SJCRH30 (cell line): ENCODE measurements around the gene RIPOR1. TPM values are rescaled to one million over a fixed set of nuclear protein-coding genes. Genes with fewer than 3 reads are reported as not detected.

Experiments
- DNase-seq, 2 experiments: peaks; one replicate each; pipeline ENCODE4 v3.0.0-alpha.2; 2015 to 2020
- H3K27ac ChIP-seq: fragments of 250-450 bp; sonication (Bioruptor Pico); 2 replicates; pipeline ENCODE4 v1.5.1; 2020; ENCODE audit warnings: mild to moderate bottlenecking, moderate library complexity
- H3K27me3 ChIP-seq: fragments of 250-450 bp; sonication (Bioruptor Pico); 2 replicates; pipeline ENCODE4 v1.5.1; 2020; ENCODE audit warnings: mild to moderate bottlenecking, moderate library complexity
- H3K36me3 ChIP-seq: fragments of 250-450 bp; sonication (Bioruptor Pico); 2 replicates; pipeline ENCODE4 v1.5.1; 2020; ENCODE audit warnings: mild to moderate bottlenecking, moderate library complexity
- H3K4me1 ChIP-seq: fragments of 250-450 bp; sonication (Bioruptor Pico); 2 replicates; pipeline ENCODE4 v1.5.1; 2020; ENCODE audit warnings: mild to moderate bottlenecking, moderate library complexity
- H3K4me3 ChIP-seq: fragments of 250-450 bp; sonication (Bioruptor Pico); 2 replicates; pipeline ENCODE4 v1.5.1; 2020; ENCODE audit warnings: mild to moderate bottlenecking, moderate library complexity
- H3K9me3 ChIP-seq: fragments of 250-450 bp; sonication (Bioruptor Pico); replicated peaks from 2 replicates; pipeline ENCODE4 v1.5.1; 2020; ENCODE audit warnings: mild to moderate bottlenecking, moderate library complexity
- total RNA-seq: library from RNA; depleted of rRNA; stranded (reverse); fragments of >200 nt; shearing (Covaris generic); gene quantifications from 2 replicates; pipeline ENCODE4 v1.2.3, GENCODE V29; 2014

Gene RIPOR1
- total RNA-seq, 1 experiment from 2014 or later, result 13.5 TPM

- H3K27ac ChIP-seq, result no peak overlapping the region
- no peaks in the 10 kb centered on the region for H3K4me1 ChIP-seq
- no peaks in the 10 kb centered on the region; the same call in 1 of the 2 replicates for H3K36me3 ChIP-seq
- no peaks in the 10 kb centered on the region for H3K27me3 ChIP-seq
- no peaks in the 10 kb centered on the region for H3K9me3 ChIP-seq
- no peak overlapping the region for H3K4me3 ChIP-seq
- no peak for DNase-seq
Observed at GRCh38 chr16:67540756-67541155, 12.1 kb downstream of the RIPOR1 start.

GRCh38 chr16:67541391-67542263 lies 13.0 kb downstream of the RIPOR1 start:
- Histone ChIP-seq H3K27me3 (no peaks in the 10 kb centered on the region), H3K27ac (no peak overlapping the region), H3K9me3 (no peaks in the 10 kb centered on the region), H3K4me1 (no peaks in the 10 kb centered on the region), H3K36me3 (no peaks in the 10 kb centered on the region; the same call in 1 of the 2 replicates), H3K4me3 (no peak overlapping the region)
- peak in 1 of 2 experiments; percentile 28 for DNase-seq

DNA sequence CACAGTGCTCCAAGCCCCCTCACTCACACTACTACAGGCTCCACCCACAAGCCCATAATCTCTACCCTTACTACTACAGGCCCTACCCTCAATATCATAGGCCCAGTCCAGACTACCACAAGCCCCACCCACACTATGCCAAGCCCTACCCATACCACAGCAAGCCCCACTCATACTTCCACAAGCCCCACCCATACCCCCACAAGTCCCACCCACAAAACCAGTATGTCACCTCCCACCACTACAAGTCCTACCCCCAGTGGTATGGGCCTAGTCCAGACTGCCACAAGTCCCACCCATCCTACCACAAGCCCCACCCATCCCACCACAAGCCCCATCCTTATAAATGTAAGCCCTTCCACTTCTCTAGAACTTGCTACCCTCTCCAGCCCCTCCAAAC lies 13.8 kb downstream of the RIPOR1 start:
- Histone ChIP-seq H3K27ac (no peak overlapping the region), H3K9me3 (no peaks in the 10 kb centered on the region), H3K36me3 (no peaks in the 10 kb centered on the region; the same call in 1 of the 2 replicates), H3K27me3 (no peaks in the 10 kb centered on the region), H3K4me1 (no peaks in the 10 kb centered on the region), H3K4me3 (no peak overlapping the region)
- peak; percentile 63 to 71 for DNase-seq

DNA sequence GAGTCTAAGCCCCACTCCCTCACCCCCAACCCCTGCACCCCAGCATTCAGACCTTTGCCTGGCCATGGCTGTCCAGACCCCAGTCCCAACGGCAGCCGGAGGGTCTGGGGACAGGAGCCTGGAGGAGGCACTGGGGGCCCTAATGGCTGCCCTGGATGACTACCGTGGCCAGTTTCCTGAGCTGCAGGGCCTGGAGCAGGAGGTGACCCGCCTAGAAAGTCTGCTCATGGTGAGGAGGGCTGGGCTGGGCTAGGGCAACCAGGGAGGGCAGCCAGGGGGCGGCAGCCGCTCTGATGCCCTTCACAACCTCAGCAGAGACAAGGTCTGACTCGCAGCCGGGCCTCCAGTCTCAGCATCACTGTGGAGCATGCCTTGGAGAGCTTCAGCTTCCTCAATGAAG lies 14.4 kb downstream of the RIPOR1 start:
- Histone ChIP-seq H3K36me3 (no peaks in the 10 kb centered on the region; the same call in 1 of the 2 replicates), H3K4me3 (no peak overlapping the region), H3K27me3 (no peaks in the 10 kb centered on the region), H3K4me1 (no peaks in the 10 kb centered on the region), H3K9me3 (no peaks in the 10 kb centered on the region), H3K27ac (no peak overlapping the region)
- DNase-seq, result no peak

DNA sequence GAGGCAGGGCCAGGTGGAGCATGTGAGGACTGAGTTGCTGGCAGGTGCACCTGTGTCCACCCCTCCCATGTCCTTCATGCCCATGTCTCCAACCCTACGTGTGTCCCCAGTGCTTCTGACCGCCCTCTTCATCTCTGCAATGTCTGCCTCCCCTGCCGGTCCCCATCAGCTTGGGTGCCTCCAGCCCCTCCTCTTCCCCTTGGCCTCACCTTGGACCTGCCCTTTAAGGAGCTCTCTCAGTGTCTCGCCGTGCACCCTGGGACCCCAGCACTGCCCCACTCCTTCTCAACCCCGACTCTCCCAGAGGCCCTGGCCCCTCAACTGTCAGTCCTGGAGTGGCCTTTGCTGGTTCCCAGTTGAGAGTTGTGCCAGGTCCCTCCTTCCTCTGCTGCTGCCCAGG lies 15.0 kb downstream of the RIPOR1 start:
- no peaks in the 10 kb centered on the region for H3K4me1 ChIP-seq
- H3K27me3 ChIP-seq, result no peaks in the 10 kb centered on the region
- no peak overlapping the region for H3K4me3 ChIP-seq
- no peaks in the 10 kb centered on the region for H3K9me3 ChIP-seq
- no peak for DNase-seq
- no peak overlapping the region for H3K27ac ChIP-seq
- no peaks in the 10 kb centered on the region; the same call in 1 of the 2 replicates for H3K36me3 ChIP-seq

DNA sequence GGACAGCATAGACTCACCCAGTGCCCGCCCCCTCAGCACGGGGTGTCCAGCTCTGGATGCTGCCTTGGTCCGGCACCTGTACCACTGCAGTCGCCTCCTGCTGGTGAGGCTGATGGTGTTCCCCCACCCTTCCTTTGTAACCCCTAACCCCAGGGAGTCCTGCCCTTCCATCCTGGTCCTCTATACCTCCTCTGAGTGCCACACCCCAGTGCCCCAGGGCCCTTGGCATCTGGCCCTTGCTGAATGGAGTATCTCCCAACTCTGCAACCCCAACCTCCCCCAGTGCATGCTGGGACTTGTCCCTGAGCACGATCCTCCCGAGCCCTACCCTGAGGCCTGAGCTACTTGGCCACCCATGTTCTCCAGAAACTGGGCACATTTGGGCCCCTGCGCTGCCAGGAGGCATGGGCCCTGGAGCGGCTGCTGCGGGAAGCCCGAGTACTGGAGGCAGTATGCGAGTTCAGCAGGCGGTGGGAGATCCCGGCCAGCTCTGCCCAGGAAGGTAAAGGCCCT lies 15.8 kb downstream of the RIPOR1 start:
- no peaks in the 10 kb centered on the region; the same call in 1 of the 2 replicates for H3K36me3 ChIP-seq

DNA sequence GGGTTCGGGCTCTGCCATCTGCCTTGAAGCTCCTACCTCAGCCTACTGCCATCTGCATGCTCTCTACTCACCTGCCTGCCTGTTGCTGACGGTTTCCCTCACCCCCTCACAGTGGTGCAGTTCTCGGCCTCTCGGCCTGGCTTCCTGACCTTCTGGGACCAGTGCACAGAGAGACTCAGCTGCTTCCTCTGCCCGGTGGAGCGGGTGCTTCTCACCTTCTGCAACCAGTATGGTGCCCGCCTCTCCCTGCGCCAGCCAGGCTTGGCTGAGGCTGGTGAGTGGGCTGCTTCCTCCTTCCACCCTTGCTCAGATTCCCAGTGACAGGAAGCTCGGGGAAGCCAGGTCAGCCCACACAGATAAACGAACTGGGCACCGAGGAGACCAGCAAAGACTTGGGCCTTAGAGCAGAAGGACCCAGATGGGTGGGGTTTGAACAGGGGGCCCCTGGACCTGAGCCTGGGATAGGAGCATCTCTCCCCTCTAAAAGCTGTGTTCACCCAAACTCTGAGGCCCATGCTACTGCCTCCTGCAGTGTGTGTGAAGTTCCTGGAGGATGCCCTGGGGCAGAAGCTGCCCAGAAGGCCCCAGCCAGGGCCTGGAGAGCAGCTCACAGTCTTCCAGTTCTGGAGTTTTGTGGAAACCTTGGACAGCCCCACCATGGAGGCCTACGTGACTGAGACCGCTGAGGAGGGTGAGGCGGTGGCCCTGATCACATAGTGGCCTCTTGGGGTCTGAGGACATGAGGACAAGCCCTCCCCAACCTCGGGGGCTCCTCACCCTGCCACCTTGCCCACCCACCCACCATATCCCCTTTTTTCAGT lies 16.4 kb downstream of the RIPOR1 start:
- Histone ChIP-seq H3K9me3 (no peaks in the 10 kb centered on the region), H3K27me3 (no peaks in the 10 kb centered on the region), H3K36me3 (no peaks in the 10 kb centered on the region; the same call in 1 of the 2 replicates), H3K4me1 (no peaks in the 10 kb centered on the region), H3K4me3 (no peak overlapping the region), H3K27ac (no peak overlapping the region)
- no peak for DNase-seq

More for the DNA sequence above, 15.8 kb downstream of the RIPOR1 start:
- Histone ChIP-seq H3K9me3 (no peaks in the 10 kb centered on the region), H3K4me3 (no peak overlapping the region), H3K27ac (no peak overlapping the region), H3K27me3 (no peaks in the 10 kb centered on the region), H3K4me1 (no peaks in the 10 kb centered on the region)
- DNase-seq, result no peak

DNA sequence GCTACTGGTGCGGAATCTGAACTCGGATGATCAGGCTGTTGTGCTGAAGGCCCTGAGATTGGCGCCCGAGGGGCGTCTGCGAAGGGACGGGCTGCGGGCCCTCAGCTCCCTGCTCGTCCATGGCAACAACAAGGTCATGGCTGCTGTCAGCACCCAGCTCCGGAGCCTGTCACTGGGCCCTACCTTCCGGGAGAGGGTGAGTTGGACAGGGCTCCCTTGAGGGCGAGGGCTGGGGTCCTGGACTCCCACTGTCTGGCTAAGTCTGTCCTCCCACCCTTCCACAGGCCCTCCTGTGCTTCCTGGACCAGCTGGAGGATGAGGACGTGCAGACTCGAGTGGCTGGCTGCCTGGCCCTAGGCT lies 17.0 kb downstream of the RIPOR1 start:
- no peak for DNase-seq
- Histone ChIP-seq H3K27me3 (no peaks in the 10 kb centered on the region), H3K36me3 (no peaks in the 10 kb centered on the region; the same call in 1 of the 2 replicates), H3K9me3 (no peaks in the 10 kb centered on the region), H3K4me3 (no peak overlapping the region), H3K27ac (no peak overlapping the region), H3K4me1 (no peaks in the 10 kb centered on the region)

DNA sequence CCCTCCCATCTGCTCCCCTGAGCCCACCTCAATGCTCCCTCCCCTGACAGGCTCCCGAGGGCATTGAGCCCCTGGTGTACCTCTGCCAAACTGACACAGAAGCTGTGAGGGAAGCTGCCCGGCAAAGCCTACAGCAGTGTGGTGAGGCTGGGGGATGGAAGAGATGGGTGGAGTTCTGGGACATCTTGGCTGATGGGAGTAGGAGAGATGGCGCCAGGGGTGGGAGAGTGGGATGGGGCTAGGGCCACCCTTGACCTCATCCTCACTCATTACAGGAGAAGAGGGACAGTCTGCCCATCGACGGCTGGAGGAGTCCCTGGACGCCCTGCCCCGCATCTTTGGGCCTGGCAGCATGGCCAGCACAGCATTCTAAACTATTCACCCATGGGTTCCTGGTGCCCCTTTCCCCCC lies 17.5 kb downstream of the RIPOR1 start:
- Histone ChIP-seq H3K4me1 (no peaks in the 10 kb centered on the region), H3K27me3 (no peaks in the 10 kb centered on the region), H3K27ac (no peak overlapping the region), H3K9me3 (no peaks in the 10 kb centered on the region), H3K4me3 (no peak overlapping the region), H3K36me3 (no peaks in the 10 kb centered on the region)
- DNase-seq, result no peak

- H3K4me3 ChIP-seq, result no peak overlapping the region
- no peaks in the 10 kb centered on the region for H3K4me1 ChIP-seq
- no peak overlapping the region for H3K27ac ChIP-seq
- DNase-seq, result peak; percentile 48 to 72
- H3K9me3 ChIP-seq, result no peaks in the 10 kb centered on the region
- H3K27me3 ChIP-seq, result no peaks in the 10 kb centered on the region
- H3K36me3 ChIP-seq, result no peaks in the 10 kb centered on the region
Observed at GRCh38 chr16:67546761-67547422, 18.3 kb downstream of the RIPOR1 start.

GRCh38 chr16:67547423-67548264 lies 19.0 kb downstream of the RIPOR1 start:
- H3K4me1 ChIP-seq, result no peaks in the 10 kb centered on the region
- H3K4me3 ChIP-seq, result no peak overlapping the region
- no peak for DNase-seq
- no peaks in the 10 kb centered on the region for H3K36me3 ChIP-seq
- H3K9me3 ChIP-seq, result no peaks in the 10 kb centered on the region
- H3K27ac ChIP-seq, result no peak overlapping the region
- H3K27me3 ChIP-seq, result no peaks in the 10 kb centered on the region

DNA sequence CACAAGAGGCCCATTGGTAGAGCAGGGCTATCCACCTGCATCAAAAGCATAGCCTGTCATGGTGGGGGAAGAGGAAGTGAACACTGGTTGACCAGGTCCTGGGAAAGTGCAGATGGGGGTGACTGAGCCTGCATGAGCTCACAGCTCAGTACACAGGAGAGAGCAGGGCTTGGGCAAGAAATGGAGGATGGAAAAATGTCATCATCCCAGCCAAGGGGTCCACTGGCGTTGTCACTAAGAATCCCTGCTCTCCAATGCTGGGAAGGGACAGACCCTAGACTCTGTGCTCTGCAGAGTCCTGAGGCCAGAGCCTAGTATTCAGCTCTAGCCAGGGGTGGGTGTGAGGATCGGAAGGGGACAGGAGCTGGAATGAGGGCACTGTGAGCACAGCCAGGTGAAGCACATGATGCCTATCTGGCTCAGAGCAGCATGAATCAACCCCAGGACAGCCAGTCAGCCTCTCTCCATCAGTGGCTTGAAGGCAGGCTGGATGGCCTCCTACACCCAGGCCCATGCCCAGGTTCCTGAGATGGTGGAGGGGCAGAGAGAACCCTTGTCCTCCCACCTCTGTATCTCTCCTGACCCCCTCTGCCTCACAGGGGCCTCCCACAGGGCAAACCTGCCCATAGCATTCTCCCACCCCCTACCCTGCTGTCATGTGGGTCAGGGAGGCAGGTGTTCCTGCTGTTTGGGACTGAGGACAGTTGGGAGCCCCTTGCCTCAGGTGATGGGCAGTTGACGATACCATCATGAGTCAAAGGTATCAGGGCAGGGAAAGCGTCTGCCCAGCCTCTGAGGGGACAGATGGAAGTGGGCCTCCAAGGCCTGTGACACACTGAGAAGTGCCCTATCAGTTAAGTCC lies 19.9 kb downstream of the RIPOR1 start:
- Histone ChIP-seq H3K9me3 (no peaks in the 10 kb centered on the region), H3K4me3 (no peak overlapping the region), H3K27me3 (no peaks in the 10 kb centered on the region), H3K36me3 (no peaks in the 10 kb centered on the region), H3K27ac (no peak overlapping the region), H3K4me1 (no peaks in the 10 kb centered on the region)
- DNase-seq, result no peak

DNA sequence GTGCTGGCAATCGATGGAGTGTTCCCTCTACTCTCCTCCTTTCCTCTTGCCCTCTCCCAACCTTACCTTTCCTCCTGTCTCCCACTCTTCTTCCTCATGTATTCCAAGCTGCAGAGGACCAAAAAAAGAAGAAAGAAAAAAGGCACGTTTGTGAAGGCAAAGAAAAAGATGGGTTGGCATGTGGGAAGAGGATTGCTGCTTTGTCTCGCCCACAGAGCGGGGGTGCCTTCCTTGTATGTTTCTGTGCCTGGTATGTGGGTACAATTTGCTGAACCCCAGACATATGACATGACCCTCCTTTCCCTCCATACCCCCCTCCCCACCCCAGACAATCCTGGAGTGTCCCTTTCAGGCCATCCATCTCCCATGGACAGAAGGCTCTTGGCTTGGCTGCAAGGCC lies 20.6 kb downstream of the RIPOR1 start:
- Histone ChIP-seq H3K27ac (no peak overlapping the region), H3K4me3 (no peak overlapping the region), H3K4me1 (no peaks in the 10 kb centered on the region), H3K9me3 (no peaks in the 10 kb centered on the region), H3K27me3 (no peaks in the 10 kb centered on the region), H3K36me3 (no peaks in the 10 kb centered on the region)
- no peak for DNase-seq
